Caco-2 (cell line): ENCODE measurements around the gene CRACR2B. TPM values are rescaled to one million over a fixed set of nuclear protein-coding genes. Genes with fewer than 3 reads are reported as not detected.

Experiments
- BruUV-seq: library from RNA; stranded (reverse); fragments of 400-500 nt; replicated peaks from 2 replicates; lab custom pipeline; 2021; lab: Mats Ljungman, UMichigan
- CTCF ChIA-PET: fragments of 300-600 bp; sonication (Branson Sonifier 250); formaldehyde crosslinking; loops from one replicate; lab custom pipeline; 2022; ENCODE audit warnings: antibody characterized with exemption; lab: Charles Lee
- POLR2A ChIA-PET: fragments of 300-600 bp; sonication (Branson Sonifier 250); formaldehyde crosslinking; loops from one replicate; lab custom pipeline; 2022; ENCODE audit warnings: antibody characterized with exemption; lab: Charles Lee
- DNase-seq, 2 experiments: peaks; one replicate each; pipeline versions ENCODE4 v3.0.0 to v3.0.0-alpha.2; 2020 to 2022
- H3K27me3 ChIP-seq: replicated peaks from 2 replicates; pipeline ENCODE4 v1.6.0; 2011; ENCODE audit warnings: low read length; ENCODE audit not compliant: control insufficient read depth, insufficient read depth
- H3K36me3 ChIP-seq: 2 replicates; pipeline ENCODE4 v1.5.1; 2011; ENCODE audit warnings: low read length; ENCODE audit not compliant: control insufficient read depth, insufficient read depth
- H3K4me1 ChIP-seq: fragments of 250-450 bp; sonication (Bioruptor Pico); 2 replicates; pipeline ENCODE4 v1.5.1; 2020; ENCODE audit warnings: mild to moderate bottlenecking
- H3K4me3 ChIP-seq: 2 replicates; pipeline ENCODE4 v1.5.1; 2011; ENCODE audit warnings: low read depth, mild to moderate bottlenecking, control low read depth, low read length
- H3K9me3 ChIP-seq: fragments of 250-450 bp; sonication (Bioruptor Pico); 2 replicates; pipeline ENCODE4 v1.5.1; 2020; ENCODE audit warnings: mild to moderate bottlenecking, moderate library complexity
- H3K27ac Mint-ChIP-seq: one replicate; pipeline ENCODE4 v1.8.0; 2022; ENCODE audit warnings: mixed read lengths; ENCODE audit not compliant: unreplicated experiment
- H3K27me3 Mint-ChIP-seq: one replicate; pipeline ENCODE4 v1.8.0; 2022; ENCODE audit warnings: mixed read lengths; ENCODE audit not compliant: insufficient read depth, unreplicated experiment
- H3K36me3 Mint-ChIP-seq: one replicate; pipeline ENCODE4 v1.8.0; 2022; ENCODE audit warnings: mild to moderate bottlenecking, mixed read lengths; ENCODE audit not compliant: insufficient read depth, unreplicated experiment
- H3K4me1 Mint-ChIP-seq: one replicate; pipeline ENCODE4 v1.8.0; 2022; ENCODE audit warnings: low read depth, mixed read lengths; ENCODE audit not compliant: unreplicated experiment
- H3K4me3 Mint-ChIP-seq: one replicate; pipeline ENCODE4 v1.8.0; 2022; ENCODE audit warnings: mild to moderate bottlenecking, moderate library complexity, mixed read lengths; ENCODE audit not compliant: unreplicated experiment
- H3K9me3 Mint-ChIP-seq: one replicate; pipeline ENCODE4 v1.8.0; 2022; ENCODE audit warnings: mixed read lengths; ENCODE audit not compliant: unreplicated experiment
- intact Hi-C: fragments of 100-400 bp; cut with micrococcal nuclease; formaldehyde crosslinking; loops from one replicate; pipeline ENCODE4 v1.10.0; 2022; ENCODE audit not compliant: unreplicated experiment
- total RNA-seq: library from RNA; stranded (reverse); gene quantifications from 2 replicates; pipeline ENCODE4 v1.2.3, GENCODE V29; 2022
- TF ChIP-seq, protein P1 (sequence below), 2 experiments: fragments of 200-600 bp in 1 of 2; IDR thresholded peaks; 1 replicate in 1 of 2; 2 replicates in 1 of 2; pipeline versions ENCODE4 v1.5.1 to v1.8.0; 2011 to 2022; ENCODE audit warnings: antibody characterized with exemption in 1 of 2, control low read depth in 1 of 2, inconsistent platforms in 1 of 2, low read depth in 1 of 2, low read length in 1 of 2, mild to moderate bottlenecking in 1 of 2, moderate library complexity in 1 of 2; ENCODE audit not compliant: insufficient read depth in 1 of 2, severe bottlenecking in 1 of 2, unreplicated experiment in 1 of 2

CRACR2B gene
- total RNA-seq, 1 experiment from 2014 or later = 15.4 TPM

DNA sequence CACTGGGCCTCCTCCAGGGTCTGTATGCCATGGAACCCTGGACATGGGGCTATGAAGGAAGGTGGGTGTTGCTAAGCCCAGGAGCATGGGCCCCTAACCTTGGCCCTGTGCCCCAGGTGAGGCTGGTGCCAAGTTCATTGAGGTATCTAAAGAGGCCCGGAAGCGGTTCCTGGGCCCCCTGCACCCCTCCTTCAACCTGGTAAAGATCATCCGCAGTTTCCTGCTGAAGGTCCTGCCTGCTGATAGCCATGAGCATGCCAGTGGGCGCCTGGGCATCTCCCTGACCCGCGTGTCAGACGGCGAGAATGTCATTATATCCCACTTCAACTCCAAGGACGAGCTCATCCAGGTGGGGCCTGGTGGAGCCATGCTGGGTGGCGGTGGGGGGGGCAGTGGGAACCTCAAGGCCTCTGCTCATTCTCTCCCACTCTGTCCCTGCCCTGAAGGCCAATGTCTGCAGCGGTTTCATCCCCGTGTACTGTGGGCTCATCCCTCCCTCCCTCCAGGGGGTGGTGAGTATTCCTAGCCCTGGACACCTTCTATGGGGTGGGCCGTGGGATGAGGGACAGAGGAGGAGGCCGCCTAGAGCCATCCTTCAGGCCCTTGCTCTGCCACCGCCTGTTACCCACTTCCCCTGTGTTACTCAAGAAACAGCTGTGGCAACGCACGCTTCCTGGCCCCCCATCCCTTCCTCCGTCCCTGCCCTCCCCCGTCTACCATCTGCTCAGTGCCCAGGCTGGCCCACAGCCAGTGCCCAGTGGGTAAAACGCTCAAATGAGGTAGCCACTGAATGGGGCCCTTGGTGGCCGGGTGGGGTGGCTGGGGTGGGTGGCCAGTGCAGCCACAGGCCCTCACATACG, 6.0 kb upstream of the CRACR2B start:
- Mint-ChIP-seq H3K4me3 (peak overlapping the region; percentile 76), H3K36me3 (peaks cover 49% of the 10 kb centered on the region), H3K9me3 (no peaks in the 10 kb centered on the region), H3K27me3 (no peaks in the 10 kb centered on the region), H3K27ac (no peak overlapping the region), H3K4me1 (no peaks in the 10 kb centered on the region)
- intact Hi-C loops = no loop called here
- Histone ChIP-seq H3K27me3 (no peaks in the 10 kb centered on the region), H3K9me3 (no peaks in the 10 kb centered on the region), H3K4me1 (peaks cover 44% of the 10 kb centered on the region), H3K4me3 (no peak overlapping the region), H3K36me3 (peaks cover 2% of the 10 kb centered on the region)
- ChIA-PET CTCF (no interaction called here), POLR2A (no interaction called here)
- TF ChIP-seq, protein P1, sequence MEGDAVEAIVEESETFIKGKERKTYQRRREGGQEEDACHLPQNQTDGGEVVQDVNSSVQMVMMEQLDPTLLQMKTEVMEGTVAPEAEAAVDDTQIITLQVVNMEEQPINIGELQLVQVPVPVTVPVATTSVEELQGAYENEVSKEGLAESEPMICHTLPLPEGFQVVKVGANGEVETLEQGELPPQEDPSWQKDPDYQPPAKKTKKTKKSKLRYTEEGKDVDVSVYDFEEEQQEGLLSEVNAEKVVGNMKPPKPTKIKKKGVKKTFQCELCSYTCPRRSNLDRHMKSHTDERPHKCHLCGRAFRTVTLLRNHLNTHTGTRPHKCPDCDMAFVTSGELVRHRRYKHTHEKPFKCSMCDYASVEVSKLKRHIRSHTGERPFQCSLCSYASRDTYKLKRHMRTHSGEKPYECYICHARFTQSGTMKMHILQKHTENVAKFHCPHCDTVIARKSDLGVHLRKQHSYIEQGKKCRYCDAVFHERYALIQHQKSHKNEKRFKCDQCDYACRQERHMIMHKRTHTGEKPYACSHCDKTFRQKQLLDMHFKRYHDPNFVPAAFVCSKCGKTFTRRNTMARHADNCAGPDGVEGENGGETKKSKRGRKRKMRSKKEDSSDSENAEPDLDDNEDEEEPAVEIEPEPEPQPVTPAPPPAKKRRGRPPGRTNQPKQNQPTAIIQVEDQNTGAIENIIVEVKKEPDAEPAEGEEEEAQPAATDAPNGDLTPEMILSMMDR (IDR thresholded peaks at IDR 0.05; ENCODE audit: insufficient read depth in 1 of 2, low read depth in 1 of 2, low read length in 1 of 2, severe bottlenecking in 1 of 2, unreplicated experiment in 1 of 2) = no peak
- DNase-seq = no peak
- no TSS peak for BruUV-seq

DNA sequence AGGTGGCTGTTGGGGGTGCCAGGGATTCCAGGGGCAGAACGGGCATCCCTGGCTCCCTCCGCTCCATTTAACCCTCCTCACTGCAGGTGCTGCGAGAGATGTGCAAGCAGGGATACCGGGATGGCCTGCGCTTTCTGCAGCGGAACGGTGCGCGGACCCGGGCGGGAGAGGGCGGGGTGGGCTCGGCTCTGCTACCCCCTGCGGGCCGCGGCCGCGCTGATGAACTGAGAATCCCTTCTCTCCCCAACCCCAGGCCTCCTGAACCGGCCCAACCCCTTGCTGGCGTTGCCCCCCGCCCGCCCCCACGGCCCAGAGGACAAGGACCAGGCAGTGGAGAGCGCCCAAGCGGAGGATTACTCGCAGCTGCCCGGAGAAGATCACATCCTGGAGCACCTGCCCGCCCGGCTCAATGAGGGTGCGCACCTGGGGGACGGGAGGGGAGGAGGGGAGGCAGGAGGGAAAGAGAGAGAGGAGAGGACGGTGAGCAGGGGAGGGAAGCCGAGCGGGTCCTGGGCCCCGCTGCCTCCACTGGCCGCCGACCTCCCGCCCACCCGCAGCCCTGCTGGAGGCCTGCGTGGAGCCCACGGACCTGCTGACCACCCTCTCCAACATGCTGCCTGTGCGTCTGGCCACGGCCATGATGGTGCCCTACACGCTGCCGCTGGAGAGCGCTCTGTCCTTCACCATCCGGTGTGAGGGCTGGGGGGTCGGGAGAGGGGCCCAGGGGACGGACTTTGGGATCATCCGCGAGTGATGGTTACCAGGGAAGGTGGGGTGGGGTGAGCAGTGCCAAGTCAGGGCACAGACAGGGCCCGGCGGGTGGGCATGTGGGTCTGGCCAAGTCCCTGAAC, 4.1 kb upstream of the CRACR2B start:
- intact Hi-C loops = no loop called here
- CTCF ChIA-PET = interaction anchor here (0.6 kb wide), 1 partner anchor 12 kb away, joined by 4 read pairs; no protein-coding TSS in a partner anchor
- BruUV-seq = no TSS peak
- H3K9me3 Mint-ChIP-seq = no peaks in the 10 kb centered on the region
- H3K36me3 Mint-ChIP-seq = peaks cover 43% of the 10 kb centered on the region
- no peak for DNase-seq
- no peaks in the 10 kb centered on the region for H3K27me3 Mint-ChIP-seq
- no peak overlapping the region for H3K27ac Mint-ChIP-seq
- TF ChIP-seq, protein P1 (IDR thresholded peaks at IDR 0.05; ENCODE audit: insufficient read depth in 1 of 2, low read depth in 1 of 2, low read length in 1 of 2, severe bottlenecking in 1 of 2, unreplicated experiment in 1 of 2) = no peak
- H3K36me3 ChIP-seq = peaks cover 2% of the 10 kb centered on the region
- H3K4me1 Mint-ChIP-seq = peaks cover 13% of the 10 kb centered on the region
- H3K27me3 ChIP-seq = no peaks in the 10 kb centered on the region
- no peak overlapping the region for H3K4me3 Mint-ChIP-seq
- POLR2A ChIA-PET = no interaction called here
- peaks cover 48% of the 10 kb centered on the region for H3K4me1 ChIP-seq
- H3K4me3 ChIP-seq = no peak overlapping the region
- no peaks in the 10 kb centered on the region for H3K9me3 ChIP-seq

DNA sequence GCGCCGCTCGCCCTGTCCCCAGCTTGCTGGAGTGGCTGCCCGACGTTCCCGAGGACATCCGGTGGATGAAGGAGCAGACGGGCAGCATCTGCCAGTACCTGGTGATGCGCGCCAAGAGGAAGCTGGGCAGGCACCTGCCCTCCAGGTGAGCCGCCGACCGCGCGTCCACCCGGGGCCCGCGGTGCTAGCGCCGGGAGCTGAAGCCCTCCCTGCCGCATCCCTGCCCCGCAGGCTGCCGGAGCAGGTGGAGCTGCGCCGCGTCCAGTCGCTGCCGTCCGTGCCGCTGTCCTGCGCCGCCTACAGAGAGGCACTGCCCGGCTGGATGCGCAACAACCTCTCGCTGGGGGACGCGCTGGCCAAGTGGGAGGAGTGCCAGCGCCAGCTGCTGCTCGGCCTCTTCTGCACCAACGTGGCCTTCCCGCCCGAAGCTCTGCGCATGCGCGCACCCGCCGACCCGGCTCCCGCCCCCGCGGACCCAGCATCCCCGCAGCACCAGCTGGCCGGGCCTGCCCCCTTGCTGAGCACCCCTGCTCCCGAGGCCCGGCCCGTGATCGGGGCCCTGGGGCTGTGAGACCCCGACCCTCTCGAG, 3.3 kb upstream of the CRACR2B start:
- POLR2A ChIA-PET = no interaction called here
- Histone ChIP-seq H3K4me1 (peaks cover 44% of the 10 kb centered on the region), H3K4me3 (no peak overlapping the region), H3K36me3 (peaks cover 2% of the 10 kb centered on the region), H3K27me3 (no peaks in the 10 kb centered on the region), H3K9me3 (no peaks in the 10 kb centered on the region)
- H3K27ac Mint-ChIP-seq = no peak overlapping the region
- BruUV-seq = no TSS peak
- H3K36me3 Mint-ChIP-seq = peaks cover 41% of the 10 kb centered on the region
- H3K9me3 Mint-ChIP-seq = no peaks in the 10 kb centered on the region
- TF ChIP-seq, protein P1 (IDR thresholded peaks at IDR 0.05; ENCODE audit: insufficient read depth in 1 of 2, low read depth in 1 of 2, low read length in 1 of 2, severe bottlenecking in 1 of 2, unreplicated experiment in 1 of 2) = no peak
- H3K27me3 Mint-ChIP-seq = no peaks in the 10 kb centered on the region
- DNase-seq = no peak
- CTCF ChIA-PET = interaction anchor here (0.6 kb wide), 1 partner anchor 12 kb away, joined by 4 read pairs; no protein-coding TSS in a partner anchor
- no peak overlapping the region for H3K4me3 Mint-ChIP-seq
- intact Hi-C loops = no loop called here
- peaks cover 13% of the 10 kb centered on the region for H3K4me1 Mint-ChIP-seq
